AML-193 (cell line): Measurements from ENCODE around the gene AFTPH.

ENCODE experiments used
- DNase-seq, 2 experiments: peaks; one replicate each; lab custom pipeline; 2025; lab: John Stamatoyannopoulos, UW

The AFTPH gene

DNA sequence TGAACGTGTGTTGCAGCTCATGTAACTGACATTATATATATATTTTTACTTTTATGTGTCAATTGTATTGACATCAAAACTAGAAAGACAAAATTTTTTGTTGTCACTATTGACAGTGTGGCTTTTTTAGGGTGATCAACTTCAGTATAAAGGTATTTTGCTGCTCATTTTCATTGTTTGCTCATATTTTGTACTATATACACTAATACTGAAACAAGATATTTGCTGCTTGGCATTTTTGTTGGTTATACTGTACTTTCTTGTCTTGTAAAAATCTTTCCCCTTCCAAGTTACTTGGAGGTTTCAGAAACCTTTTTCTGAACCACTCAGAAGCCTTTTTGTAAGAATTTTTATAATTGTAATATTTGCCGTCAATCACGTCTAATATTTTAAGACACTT is 16.5 kb downstream of the AFTPH start:
- no peak for DNase-seq

DNA sequence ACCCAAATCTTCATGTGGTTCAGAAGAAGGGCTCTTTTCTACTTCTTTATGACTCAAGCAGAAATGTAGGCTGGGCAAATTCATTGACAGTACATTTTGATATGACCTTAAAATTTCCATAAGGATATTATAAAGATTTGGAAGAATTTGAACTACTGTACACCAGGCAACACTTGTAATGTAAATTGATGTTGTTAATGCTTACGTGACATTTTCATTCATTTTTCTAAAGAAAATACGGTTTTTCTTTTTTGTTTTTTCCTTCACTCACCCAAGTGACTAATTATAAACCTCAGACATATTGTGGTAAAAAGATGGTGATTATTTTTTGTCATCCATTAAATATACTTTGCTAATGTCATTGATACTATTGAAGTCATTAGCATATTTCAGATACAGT is 17.4 kb downstream of the AFTPH start:
- no peak for DNase-seq

DNA sequence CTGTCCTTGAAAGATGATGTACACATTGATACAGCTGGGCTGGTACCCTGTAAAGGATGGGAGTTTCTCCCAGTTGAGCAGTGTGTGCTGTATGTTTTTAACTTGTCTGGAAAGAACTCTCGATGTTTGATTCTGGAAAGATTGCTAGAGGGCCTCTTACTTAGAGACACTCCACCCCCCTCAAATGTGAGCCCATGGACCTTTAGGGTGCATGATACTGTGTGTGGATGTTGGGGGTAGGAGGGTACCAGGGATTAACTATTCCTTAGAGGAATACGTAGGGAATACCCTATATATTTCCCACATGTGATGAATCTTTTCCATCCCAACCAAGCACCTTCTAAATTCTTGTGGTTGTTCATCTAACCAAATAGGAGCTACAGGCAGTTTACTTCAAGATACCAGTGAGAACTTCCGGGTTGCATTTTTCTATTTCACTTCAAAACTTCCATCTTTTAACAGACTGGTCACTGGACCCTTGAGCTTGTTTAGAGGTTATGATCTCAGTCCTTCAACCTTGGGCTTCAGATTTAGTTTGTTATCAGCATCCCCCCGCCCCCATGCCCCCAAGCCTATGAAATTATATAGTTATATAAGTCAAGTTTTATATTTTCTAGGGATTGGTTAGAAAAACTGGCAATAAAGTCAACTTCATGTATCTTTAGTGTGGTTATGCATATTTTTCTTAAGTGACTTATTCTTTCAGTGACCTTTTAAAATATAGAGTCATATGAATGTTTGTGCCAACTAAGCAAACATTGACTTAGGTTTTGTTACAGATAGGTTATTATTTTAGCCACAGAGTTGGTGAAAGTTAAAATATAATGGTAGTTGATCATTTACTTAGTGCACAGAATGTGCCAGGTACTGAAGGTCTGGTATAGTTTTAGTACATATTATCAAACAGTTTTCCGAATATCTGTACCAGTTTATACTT is 18.2 kb downstream of the AFTPH start:
- DNase-seq, result no peak

DNA sequence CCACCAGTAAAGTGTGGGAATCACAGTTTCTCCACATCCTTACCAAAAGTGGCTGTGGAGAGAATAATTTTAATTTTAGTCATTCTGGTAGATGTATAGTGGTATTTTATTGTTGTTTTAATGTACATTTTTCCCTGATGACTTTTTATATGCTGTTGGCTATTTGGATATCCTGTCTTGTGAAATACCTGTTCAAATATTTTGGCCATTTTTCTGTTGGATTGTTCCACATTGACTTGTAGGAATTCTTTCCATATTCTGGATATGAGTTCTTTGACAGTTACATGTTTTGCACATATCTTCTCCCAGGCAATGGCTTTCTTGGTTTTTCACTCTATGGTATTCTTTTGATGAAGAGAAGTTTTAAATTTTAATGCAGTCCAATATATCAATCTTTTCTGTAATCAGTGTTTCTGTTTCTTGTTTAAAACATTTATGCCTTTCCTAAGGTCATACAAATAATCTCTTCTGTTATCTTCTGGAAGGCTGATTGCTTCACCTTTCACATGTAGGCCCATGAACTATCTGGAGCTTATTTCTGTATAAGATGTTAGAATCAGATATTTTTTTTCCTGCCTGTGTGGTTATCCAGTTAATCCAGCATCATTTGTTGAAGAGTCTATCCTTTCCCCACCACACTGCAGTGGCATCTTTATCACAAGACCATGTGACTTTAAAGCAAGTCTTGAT is 19.0 kb downstream of the AFTPH start:
- no peak for DNase-seq

DNA sequence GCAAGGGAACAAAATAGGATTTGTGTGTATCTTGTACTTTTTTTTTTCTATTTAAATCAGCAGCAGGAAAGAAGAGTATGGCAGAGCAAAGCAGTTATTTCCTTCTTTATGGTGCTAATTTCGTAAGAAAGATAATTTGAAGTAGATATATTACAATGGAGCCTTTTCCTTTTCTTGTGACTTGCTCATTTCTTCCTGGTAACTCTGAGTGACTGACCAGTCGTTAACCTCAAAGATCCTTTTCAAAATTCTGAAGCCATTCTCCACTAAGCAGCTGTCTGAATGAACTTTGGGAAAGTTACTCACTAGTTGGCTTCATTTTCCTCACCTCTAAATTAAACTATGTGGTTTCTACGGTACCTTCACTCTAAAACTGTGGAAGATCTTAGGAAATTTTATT is 24.6 kb downstream of the AFTPH start:
- DNase-seq, result peak; percentile 52 to 62

DNA sequence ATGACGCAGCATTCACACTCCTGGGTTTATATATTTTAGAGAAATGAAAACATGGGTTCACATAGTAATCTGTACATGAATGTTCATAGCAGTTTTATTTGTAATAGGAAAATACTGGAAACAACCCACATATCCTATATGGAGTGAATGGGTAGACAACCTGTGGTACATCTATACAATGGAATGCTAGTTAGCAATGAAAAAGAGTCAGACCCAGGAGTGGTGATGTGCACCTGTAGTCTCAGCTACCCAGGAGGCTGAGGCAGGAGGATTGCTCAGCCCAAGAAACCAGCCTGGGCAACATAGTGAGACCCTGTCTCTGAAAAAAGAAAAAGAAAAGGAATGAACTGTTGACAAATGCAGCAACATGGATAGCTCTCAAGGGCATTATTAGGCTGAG is 25.9 kb downstream of the AFTPH start:
- DNase-seq, result no peak

DNA sequence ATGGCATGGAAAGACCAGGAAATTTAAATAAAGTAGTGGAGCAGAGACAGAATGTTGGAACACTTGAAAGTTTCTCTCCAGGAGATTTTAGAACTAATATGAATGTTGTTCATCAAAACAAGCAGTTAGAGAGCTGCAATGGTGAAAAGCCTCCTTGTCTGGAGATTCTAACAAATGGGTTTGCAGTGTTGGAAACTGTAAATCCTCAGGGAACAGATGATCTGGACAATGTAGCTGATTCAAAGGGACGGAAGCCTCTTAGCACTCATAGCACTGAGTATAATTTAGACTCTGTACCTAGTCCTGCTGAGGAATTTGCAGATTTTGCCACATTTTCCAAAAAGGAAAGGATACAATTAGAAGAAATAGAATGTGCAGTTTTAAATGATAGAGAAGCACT is 27.7 kb downstream of the AFTPH start:
- no peak for DNase-seq

DNA sequence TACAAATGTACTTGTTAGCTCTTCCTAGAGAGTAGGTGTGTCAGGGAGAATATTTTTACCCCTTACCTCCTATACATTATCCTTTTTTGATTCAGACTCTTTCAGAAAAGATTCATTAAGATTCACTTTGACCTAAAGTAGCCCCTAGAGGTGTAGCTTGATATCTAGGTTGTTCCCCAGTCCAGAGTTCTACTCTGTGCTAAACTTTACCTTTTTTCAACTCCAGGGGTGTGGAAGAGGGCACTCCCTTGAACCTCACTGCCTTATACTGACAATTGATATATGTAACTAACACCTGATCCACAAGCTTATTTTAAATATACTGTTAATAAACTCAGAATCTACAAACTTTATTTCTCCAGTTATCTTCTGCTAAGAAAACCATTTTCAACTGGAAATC is 30.0 kb downstream of the AFTPH start:
- no peak for DNase-seq

DNA sequence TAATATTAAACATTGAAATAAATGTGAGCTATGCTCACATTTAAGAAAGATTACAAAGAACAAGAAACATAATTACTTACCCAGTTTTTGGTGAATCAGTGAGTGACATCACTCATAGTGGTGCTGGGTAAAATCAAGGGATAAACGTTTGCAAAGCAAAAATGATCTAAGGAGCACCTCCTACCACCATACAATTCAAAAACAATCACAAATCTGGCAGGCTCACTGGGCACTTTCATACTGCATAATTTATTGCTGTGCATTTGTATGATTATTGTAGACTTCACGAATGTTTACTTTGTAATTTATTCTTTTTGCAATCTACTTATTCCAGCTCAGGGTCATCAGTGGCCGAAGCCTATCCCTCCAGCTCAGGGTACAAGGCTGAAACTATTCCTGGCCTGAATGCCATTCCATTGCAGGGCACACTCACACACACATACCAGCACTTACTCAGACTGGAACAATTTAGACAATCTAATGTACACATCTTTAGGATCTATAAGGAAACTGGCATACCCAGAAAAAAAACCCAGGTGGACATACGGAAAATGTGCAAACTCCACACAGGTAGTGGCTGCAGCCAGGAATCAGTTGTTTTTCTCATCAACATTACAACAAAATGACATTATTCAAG is 34.4 kb downstream of the AFTPH start:
- no peak for DNase-seq

DNA sequence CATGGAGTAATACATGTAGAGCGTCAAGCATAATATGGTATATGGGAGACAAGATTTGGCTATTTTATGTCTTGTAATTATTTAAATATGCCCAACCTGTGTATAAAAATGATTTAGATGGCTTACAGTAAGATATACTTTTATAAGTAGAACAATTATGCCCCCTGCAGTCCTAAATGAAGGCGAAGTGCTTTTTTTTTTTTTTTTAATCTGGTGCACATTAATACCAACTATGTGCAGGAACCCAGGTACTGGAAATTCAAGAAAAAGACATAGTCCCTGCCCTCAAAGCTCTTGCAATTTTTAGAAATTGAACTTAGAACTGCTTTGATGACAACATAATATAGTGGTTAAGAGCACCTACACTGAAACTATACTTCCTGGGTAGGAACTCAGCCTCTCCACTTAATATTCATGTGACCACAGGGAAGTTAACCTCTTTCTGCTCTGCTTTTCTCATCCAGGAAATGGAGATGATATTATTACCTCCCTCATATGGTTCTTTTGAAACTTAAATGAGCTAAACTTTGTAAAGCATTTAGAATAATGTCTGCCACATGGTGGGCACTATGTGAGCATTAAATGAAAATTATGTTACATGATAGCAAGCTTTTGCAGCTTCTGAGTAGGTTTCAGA is 38.1 kb downstream of the AFTPH start:
- DNase-seq, result peak; percentile 32 to 45

DNA sequence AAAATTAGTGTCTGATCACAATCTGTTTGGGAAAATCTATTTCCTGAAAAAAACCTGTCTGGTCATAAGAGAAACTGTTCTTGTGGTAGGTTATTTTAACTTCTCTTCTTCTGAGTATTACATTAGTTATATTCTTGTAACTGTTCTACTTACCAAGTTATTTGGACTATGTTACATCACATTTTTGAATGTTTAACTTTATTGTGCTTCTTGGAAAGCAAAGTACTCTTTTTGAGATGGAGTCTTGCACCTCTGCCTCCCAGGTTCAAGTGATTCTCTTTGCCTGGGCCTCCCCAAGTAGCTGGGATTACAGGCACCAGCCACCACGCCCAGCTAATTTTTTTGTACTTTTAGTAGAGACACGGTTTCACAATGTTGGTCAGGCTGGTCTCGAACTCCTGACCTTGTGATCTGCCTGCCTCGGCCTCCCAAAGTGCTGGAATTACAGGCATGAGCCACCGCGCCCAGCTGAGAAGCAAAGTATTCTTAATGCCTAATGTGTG is 39.4 kb downstream of the AFTPH start:
- no peak for DNase-seq

DNA sequence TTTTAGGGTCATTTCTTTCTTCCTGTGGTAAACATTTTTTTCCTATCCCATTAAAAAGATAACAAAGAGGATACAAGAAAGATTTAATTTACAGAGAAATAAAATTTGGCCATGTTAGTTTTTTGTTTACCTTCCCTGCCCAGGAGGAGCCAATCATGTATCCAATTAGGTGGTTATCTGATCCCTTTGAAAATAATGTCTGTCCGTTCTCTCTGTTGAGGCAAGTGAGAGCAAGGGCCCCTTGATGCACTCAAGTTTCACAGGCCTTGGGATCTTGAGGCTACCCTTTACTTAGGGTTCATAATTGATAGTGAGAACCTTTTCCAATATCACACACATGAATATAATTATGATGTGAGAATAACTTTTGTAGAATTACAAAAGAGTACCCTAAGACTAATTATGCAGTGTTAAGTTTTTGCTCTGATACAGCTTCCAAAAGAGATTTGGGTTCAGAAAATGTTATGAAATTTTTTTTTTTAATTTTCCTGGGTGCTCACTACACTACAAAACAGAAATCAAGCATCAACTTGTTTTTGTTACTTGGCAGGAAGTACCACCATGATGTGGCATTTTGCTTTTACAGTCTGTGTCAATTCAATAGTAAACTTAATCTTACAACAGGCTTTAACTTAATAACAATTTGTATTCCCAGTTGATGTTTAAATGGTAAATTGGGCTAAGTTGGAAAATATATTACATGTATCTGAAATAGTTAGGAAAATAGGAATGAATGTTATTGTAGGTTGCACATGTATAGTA is 42.0 kb downstream of the AFTPH start:
- DNase-seq, result no peak

DNA sequence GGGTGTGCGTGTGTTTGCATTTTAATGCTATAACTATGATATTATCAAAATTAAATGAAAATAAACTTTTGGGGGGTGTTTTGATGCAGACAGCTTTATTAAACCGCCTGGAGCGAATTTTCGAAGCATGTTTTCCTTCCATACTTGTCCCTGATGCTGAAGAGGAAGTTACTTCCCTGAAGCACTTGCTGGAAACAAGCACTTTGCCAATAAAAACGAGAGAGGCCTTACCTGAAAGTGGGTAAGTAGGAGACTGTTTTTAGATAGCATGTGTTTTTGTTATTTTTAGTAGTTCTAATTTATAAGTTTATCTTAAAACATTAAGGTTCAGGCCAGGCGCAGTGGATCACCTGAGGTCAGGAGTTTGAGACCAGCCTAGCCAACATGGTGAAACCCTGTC is 43.3 kb downstream of the AFTPH start:
- DNase-seq, result no peak

DNA sequence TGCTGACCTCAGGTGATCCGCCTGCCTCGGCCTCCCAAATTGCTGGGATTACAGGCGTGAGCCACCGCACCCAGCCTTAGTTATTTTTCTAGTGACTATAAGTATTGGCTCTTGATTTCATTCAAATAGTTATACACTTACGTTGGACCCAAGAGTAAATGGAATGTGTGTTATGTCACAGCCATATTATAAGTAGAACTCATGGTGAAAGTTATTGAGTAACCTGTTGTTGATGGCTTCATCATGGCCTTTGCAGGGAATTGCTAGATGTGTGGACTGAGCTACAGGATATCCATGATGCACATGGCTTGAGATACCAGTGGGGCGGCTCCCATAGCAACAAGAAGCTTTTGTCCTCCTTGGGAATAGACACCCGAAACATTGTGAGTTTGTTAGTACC is 44.7 kb downstream of the AFTPH start:
- DNase-seq, result no peak

DNA sequence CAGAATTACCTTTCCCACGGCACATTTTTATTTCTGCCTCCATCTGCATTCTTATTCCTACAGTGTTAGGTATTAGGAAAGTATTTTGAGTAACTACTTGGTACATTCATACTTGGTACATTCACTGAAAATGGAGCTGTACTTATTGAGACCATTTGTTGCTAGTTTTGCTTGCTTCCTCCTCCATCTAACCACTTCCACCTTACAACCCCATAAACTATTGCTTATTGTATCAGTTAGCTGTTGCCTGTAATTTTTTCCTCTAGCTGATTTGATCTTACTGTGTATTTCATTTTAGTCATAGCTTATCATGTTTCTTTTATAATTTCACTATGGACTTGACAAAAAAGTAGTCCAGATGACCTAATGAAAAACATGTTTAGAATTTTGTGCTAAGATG is 50.7 kb downstream of the AFTPH start:
- DNase-seq, result no peak

DNA sequence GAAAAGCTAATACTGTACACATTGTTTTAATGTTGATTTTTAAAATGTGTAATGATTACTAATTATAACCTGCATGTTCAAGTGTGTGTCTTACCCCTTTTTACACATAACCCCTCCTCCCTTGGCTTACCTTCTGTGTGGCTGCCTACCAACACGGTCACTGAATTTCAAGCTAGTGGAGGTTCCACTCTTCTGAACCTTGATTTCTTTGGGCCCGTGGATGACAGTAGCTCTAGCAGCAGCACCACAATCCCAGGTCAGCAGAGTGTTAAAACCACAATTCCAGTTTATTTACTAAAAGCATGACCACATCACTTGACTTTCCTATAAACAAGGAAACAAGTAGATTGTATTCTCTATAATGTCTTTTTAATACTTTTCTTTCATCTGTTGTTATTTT is 56.9 kb downstream of the AFTPH start:
- no peak for DNase-seq

DNA sequence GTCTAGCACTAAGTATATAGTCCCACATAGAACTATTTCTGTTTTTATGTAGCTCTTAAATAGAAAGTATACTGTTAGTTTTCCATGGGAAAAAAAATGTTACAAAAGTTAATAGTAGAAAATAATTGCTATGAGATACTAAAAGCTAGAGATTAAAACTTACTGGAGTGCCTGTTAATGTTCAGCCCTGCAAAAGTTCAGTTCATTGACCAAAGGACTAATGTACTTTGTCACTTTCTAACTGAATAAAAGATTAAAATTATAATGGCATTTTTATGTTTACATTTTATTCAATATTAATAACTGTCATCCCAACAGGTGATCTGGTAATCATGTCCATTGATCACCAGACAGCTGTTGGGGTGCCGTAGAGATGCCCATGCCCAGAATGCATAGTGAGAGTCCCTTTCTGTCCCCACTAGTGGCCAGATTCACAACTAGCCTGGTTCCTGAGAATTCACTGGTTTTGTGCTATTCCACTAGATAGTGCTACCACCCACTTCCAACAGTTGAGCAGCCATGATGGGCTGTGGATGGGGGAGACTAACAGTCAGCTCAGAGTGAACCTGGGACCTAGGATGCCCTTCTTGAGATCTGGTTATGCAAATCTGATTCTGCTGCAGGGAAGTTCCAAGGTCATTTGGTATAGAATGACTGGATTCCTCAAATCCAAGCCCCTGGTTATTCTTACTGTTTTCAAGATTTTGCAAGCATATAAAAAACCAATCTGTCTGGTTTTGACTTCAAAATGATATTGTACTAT is 57.8 kb downstream of the AFTPH start:
- DNase-seq, result no peak

DNA sequence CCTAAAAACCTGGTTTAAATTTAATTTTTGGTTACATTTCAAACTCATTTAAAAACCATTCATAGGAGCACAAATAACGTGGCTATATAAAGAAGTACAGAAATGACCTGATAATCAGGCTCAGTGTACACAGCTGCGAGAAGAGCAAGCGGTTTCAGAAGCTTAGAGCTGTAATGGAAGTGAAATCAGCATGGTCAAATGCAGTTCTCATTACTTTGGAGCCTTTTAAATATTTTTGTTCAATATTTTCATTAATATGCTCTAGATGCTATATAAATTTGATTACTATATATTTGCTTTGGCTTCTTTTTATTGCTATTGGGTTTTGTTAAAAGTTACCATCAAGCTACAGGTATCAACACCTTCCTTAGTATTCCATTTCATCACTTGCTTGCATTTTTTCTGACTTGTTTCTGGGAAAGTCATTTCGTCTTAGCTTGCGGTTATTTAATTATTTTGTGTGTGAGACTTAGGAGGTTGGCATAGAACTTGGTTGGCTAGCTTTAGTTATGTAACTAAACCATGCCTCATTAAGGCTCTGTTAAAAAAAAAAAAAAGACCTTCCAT is 58.7 kb downstream of the AFTPH start:
- DNase-seq, result no peak

DNA sequence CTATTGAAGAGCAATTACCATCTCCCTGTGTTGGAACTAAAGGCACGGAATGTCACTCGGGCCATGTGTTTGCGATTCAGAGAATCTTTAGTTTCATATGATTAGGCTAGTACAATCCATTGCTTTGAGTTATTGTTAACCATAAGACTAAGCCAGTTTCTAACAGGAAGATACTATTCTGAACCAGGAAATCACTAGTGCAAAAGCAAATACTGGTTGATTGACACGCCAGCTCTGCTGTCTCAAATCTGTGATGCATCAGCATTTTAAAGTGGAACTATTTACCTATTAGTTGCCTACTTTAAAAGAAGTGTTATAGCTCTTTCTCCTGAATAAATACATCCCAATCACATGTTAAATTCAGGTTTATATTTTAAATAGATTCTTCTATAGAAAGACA is 61.9 kb downstream of the AFTPH start:
- DNase-seq, result no peak

DNA sequence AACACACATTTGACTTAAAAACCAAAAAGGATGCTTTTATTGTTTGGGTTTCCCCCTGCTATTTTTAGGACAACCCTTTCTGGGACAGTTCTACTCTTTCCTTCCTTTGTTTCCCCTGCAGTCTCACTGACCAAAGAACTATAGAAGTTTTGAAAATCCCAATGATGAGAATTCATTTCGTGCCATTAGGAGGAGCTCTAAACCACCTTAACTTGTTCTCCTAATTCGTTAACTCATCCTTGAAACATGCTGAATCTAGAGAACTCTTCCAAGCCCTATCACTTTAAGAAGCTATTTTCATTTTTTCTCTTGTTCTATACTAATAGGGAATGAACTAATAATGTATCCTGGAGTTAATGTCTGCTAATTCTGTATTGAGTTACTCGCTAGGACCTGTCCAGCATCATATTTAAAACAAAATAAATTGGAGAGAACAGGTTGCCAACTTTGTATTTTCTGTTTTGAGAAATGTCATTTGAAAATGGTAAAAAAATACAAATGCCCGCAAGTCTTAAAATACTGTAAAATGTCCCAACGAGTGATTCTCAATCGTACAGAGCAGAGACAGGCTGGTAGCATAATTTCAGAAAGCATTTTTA is 62.9 kb downstream of the AFTPH start:
- DNase-seq, result peak; percentile 68 to 71
